Activated gamma-delta T cell treated with Interleukin-2 at 50 U/mL for 16 hours (primary cell): ENCODE results near the gene SIRPB2.

ENCODE experiments used
- DNase-seq: peaks from one replicate; pipeline ENCODE4 v3.0.0-alpha.2; 2020

Gene SIRPB2

GRCh38 chr20:1469925-1470571, 21.2 kb downstream of the SIRPB2 start:
- DNase-seq: no peak

- DNase-seq: no peak
Observed at GRCh38 chr20:1469306-1469905, 21.8 kb downstream of the SIRPB2 start.

GRCh38 chr20:1468117-1468624, 23.0 kb downstream of the SIRPB2 start:
- no peak for DNase-seq

GRCh38 chr20:1467355-1468116, 23.7 kb downstream of the SIRPB2 start:
- DNase-seq: no peak

GRCh38 chr20:1467082-1467354, 24.2 kb downstream of the SIRPB2 start:
- no peak for DNase-seq

- peak; percentile 97 for DNase-seq
Observed at GRCh38 chr20:1466211-1467081, 24.8 kb downstream of the SIRPB2 start, which contains the start of gene NSFL1C. Gene NSFL1C (minus strand): TSS chr20:1466849. CDS start chr20:1466824, 25 bp downstream.

- no peak for DNase-seq
Observed at GRCh38 chr20:1465470-1466210, 25.6 kb downstream of the SIRPB2 start.

GRCh38 chr20:1463971-1464570, 27.1 kb downstream of the SIRPB2 start:
- DNase-seq: no peak

GRCh38 chr20:1462834-1463233, 28.4 kb downstream of the SIRPB2 start:
- DNase-seq: no peak

- DNase-seq: no peak
Observed at GRCh38 chr20:1462001-1462400, 29.2 kb downstream of the SIRPB2 start.

- DNase-seq: no peak
Observed at GRCh38 chr20:1460275-1460674, 30.9 kb downstream of the SIRPB2 start.

- no peak for DNase-seq
Observed at GRCh38 chr20:1457992-1458391, 33.2 kb downstream of the SIRPB2 start.

- no peak for DNase-seq
Observed at GRCh38 chr20:1456300-1456699, 34.9 kb downstream of the SIRPB2 start.

- DNase-seq: no peak
Observed at GRCh38 chr20:1450926-1451491, 40.2 kb downstream of the SIRPB2 start.

GRCh38 chr20:1449370-1449769, 41.9 kb downstream of the SIRPB2 start:
- no peak for DNase-seq

- DNase-seq: no peak
Observed at GRCh38 chr20:1448081-1448620, 43.1 kb downstream of the SIRPB2 start.

GRCh38 chr20:1446536-1446935, 44.7 kb downstream of the SIRPB2 start:
- no peak for DNase-seq

- DNase-seq: no peak
Observed at GRCh38 chr20:1443085-1443484, 48.1 kb downstream of the SIRPB2 start.

- no peak for DNase-seq
Observed at GRCh38 chr20:1442304-1442703, 48.9 kb downstream of the SIRPB2 start.

GRCh38 chr20:1441133-1441532, 50.1 kb downstream of the SIRPB2 start:
- DNase-seq: no peak

GRCh38 chr20:1440024-1440423, 51.2 kb downstream of the SIRPB2 start:
- no peak for DNase-seq
